Upper lobe of left lung (tissue), 6 donors: ENCODE data around the gene CCDC158. TPM values are rescaled to one million over a fixed set of nuclear protein-coding genes. Genes with fewer than 3 reads are reported as not detected.

ENCODE experiments used
- ATAC-seq, 2 donors: fragments of 200-7000 bp; cut with Tn5 transposase; one replicate each; pipeline ENCODE4 v1.9.1; 2022; ENCODE audit warnings: mild to moderate bottlenecking in 2 of 2, moderate library complexity in 2 of 2; ENCODE audit not compliant: low FRiP score in 2 of 2
- DNase-seq, 2 donors: peaks; one replicate each; pipeline ENCODE4 v3.0.0-alpha.2; 2019 to 2020
- H3K27ac ChIP-seq, 4 donors: fragments of 200-600 bp; sonication (generic); one replicate each; pipeline ENCODE4 v1.5.1; 2016 to 2019
- H3K27me3 ChIP-seq, 4 donors: fragments of 200-600 bp; sonication (generic); one replicate each; pipeline ENCODE4 v1.5.1; 2017 to 2019
- H3K36me3 ChIP-seq, 4 donors: fragments of 200-600 bp; sonication (generic); one replicate each; pipeline ENCODE4 v1.5.1; 2016 to 2019
- H3K4me1 ChIP-seq, 4 donors: fragments of 200-600 bp; sonication (generic); one replicate each; pipeline ENCODE4 v1.5.1; 2018 to 2019
- H3K4me3 ChIP-seq, 4 donors: fragments of 200-600 bp; sonication (generic); one replicate each; pipeline ENCODE4 v1.5.1; 2017 to 2019; ENCODE audit warnings: mild to moderate bottlenecking in 2 of 4, moderate library complexity in 1 of 4
- H3K9me3 ChIP-seq, 4 donors: fragments of 200-600 bp; sonication (generic); one replicate each; pipeline ENCODE4 v1.5.1; 2018 to 2019
- EP300 ChIP-seq, 4 donors: sonication (generic); formaldehyde crosslinking; IDR thresholded peaks; one replicate each; pipeline ENCODE4 v1.5.1; 2017; ENCODE audit warnings: antibody characterized with exemption in 4 of 4, control low read depth in 2 of 4
- POLR2A ChIP-seq, 4 donors: fragments of 450-650 bp; IDR thresholded peaks; one replicate each; pipeline ENCODE4 v1.5.1; 2016 to 2017; ENCODE audit warnings: antibody characterized with exemption in 4 of 4, mild to moderate bottlenecking in 2 of 4
- POLR2AphosphoS5 ChIP-seq, 2 donors: sonication (generic); formaldehyde crosslinking; IDR thresholded peaks; one replicate each; pipeline ENCODE4 v1.5.1; 2017; ENCODE audit warnings: antibody characterized with exemption in 2 of 2
- WGBS, 2 donors: methylation state at CpG; one replicate each; pipeline ENCODE4 v1.1.5; 2017 to 2018; 5-methylcytosine and 5-hydroxymethylcytosine counted together
- total RNA-seq, 6 donors: library from RNA; depleted of rRNA in 4 of 6; stranded (reverse); fragments of >200 nt in 4 of 6; gene quantifications; one replicate each; pipeline versions ENCODE4 v1.1.0 to v1.2.1, GENCODE V29; 2016 to 2021
- TF ChIP-seq, protein P1 (sequence below), 6 experiments: fragments of 450-650 bp in 4 of 6; fragments of 200-600 bp in 2 of 6; sonication (generic) in 2 of 6; IDR thresholded peaks; one replicate each; pipeline ENCODE4 v1.5.1; 2016 to 2019; ENCODE audit warnings: antibody characterized with exemption in 6 of 6
- donor health status: DM: no; HTN: no; CAD: no; lungs with moderate emphysema.
- donor health status: DM: no; HTN: yes; CAD: no; lungs with severe emphysema.

The CCDC158 gene
- total RNA-seq, 6 donors from 2014 or later: 0.11 to 1.0 (median 0.37) TPM; not detected in 1

DNA sequence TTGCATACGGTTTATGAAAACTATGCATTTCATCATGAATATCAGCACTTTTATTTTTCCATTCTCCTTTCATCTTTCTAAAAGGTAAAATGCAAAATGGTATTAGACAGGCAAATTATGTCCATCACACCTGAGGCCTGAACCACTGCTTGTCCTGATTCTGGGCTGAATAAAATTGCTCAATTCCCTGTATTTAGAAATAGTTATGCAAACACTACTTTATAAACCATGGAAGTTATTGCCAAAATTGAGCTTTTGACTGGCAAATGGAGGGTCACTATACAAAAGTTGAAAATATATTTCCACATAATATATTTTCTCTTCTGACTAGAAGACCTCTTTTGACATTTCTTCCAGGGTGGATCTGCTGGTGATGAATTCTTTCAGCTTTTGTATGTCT, 148.4 kb downstream of the CCDC158 start:
- no peaks in the 10 kb centered on the region for H3K27me3 ChIP-seq
- no peak for DNase-seq
- H3K4me1 ChIP-seq: peaks cover 0 to 4% (median 0%) of the 10 kb centered on the region in 4 donors
- H3K9me3 ChIP-seq: no peaks in the 10 kb centered on the region
- TF ChIP-seq POLR2AphosphoS5 (IDR thresholded peaks at IDR 0.05): no peak
- TF ChIP-seq EP300 (IDR thresholded peaks at IDR 0.05): no peak
- no peak for TF ChIP-seq POLR2A (IDR thresholded peaks at IDR 0.05)
- TF ChIP-seq, protein P1, sequence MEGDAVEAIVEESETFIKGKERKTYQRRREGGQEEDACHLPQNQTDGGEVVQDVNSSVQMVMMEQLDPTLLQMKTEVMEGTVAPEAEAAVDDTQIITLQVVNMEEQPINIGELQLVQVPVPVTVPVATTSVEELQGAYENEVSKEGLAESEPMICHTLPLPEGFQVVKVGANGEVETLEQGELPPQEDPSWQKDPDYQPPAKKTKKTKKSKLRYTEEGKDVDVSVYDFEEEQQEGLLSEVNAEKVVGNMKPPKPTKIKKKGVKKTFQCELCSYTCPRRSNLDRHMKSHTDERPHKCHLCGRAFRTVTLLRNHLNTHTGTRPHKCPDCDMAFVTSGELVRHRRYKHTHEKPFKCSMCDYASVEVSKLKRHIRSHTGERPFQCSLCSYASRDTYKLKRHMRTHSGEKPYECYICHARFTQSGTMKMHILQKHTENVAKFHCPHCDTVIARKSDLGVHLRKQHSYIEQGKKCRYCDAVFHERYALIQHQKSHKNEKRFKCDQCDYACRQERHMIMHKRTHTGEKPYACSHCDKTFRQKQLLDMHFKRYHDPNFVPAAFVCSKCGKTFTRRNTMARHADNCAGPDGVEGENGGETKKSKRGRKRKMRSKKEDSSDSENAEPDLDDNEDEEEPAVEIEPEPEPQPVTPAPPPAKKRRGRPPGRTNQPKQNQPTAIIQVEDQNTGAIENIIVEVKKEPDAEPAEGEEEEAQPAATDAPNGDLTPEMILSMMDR (IDR thresholded peaks at IDR 0.05): no peak
- ATAC-seq: no peak
- H3K36me3 ChIP-seq: no peaks in the 10 kb centered on the region
- no peak overlapping the region for H3K4me3 ChIP-seq
- H3K27ac ChIP-seq: no peak overlapping the region
- WGBS, 2 donors: 0 to 50% methylated on average over 1 of the region's 1 CpG

DNA sequence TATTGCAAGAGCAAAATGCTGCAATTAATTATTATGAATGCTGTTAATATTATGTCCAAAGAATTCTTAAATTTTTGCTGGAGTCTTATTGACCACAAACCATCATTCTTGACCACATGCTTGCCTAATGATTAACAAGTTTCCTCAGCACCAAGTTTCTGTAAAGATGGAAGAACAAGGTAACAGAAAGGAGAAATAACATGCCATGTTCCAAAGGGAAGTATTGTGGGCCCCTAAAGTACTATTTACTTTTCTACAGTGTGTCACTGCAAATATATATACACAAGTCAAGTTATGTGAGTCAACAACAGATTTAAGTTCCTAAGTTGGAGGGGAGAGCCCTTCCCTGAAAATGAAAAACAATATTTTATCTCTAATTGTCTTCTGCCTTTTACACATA, 148.9 kb downstream of the CCDC158 start:
- H3K36me3 ChIP-seq: no peaks in the 10 kb centered on the region
- no peaks in the 10 kb centered on the region for H3K9me3 ChIP-seq
- peaks cover 0 to 4% (median 0%) of the 10 kb centered on the region in 4 donors for H3K4me1 ChIP-seq
- no peaks in the 10 kb centered on the region for H3K27me3 ChIP-seq
- ATAC-seq (no peak), DNase-seq (no peak)
- no peak overlapping the region for H3K4me3 ChIP-seq
- no peak for TF ChIP-seq POLR2A (IDR thresholded peaks at IDR 0.05)
- TF ChIP-seq, protein P1 (IDR thresholded peaks at IDR 0.05): no peak
- TF ChIP-seq POLR2AphosphoS5 (IDR thresholded peaks at IDR 0.05): no peak
- TF ChIP-seq EP300 (IDR thresholded peaks at IDR 0.05): no peak
- H3K27ac ChIP-seq: no peak overlapping the region

DNA sequence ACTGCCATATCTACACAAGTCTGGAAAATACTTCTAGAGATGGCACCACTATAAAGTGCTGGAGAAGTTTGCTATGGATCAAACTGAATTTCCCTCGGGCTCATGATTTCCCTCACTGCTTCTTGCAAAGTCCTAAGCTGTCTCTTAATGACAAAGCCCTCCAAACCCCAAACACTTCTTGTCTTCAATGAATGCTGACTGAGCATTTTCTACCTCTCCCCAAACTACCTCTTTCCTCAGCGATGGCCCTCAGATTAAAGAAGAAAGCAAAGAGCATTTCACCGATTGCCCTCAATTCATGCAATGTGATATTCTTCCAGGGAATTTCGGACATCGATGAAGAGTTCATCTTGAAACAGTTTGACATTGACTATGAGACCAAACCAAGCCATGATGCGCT, 149.7 kb downstream of the CCDC158 start:
- no peak overlapping the region for H3K4me3 ChIP-seq
- H3K27ac ChIP-seq: no peak overlapping the region
- 88 to 94% methylated on average over 6 of the region's 6 CpGs for WGBS, 2 donors
- H3K4me1 ChIP-seq: peaks cover 0 to 4% (median 0%) of the 10 kb centered on the region in 4 donors
- no peaks in the 10 kb centered on the region for H3K9me3 ChIP-seq
- H3K27me3 ChIP-seq: no peaks in the 10 kb centered on the region
- no peaks in the 10 kb centered on the region for H3K36me3 ChIP-seq
- ATAC-seq (no peak), DNase-seq (no peak)
- TF ChIP-seq, protein P1 (IDR thresholded peaks at IDR 0.05): no peak
- TF ChIP-seq POLR2AphosphoS5 (IDR thresholded peaks at IDR 0.05) (no peak), EP300 (IDR thresholded peaks at IDR 0.05) (no peak), POLR2A (IDR thresholded peaks at IDR 0.05) (no peak)

DNA sequence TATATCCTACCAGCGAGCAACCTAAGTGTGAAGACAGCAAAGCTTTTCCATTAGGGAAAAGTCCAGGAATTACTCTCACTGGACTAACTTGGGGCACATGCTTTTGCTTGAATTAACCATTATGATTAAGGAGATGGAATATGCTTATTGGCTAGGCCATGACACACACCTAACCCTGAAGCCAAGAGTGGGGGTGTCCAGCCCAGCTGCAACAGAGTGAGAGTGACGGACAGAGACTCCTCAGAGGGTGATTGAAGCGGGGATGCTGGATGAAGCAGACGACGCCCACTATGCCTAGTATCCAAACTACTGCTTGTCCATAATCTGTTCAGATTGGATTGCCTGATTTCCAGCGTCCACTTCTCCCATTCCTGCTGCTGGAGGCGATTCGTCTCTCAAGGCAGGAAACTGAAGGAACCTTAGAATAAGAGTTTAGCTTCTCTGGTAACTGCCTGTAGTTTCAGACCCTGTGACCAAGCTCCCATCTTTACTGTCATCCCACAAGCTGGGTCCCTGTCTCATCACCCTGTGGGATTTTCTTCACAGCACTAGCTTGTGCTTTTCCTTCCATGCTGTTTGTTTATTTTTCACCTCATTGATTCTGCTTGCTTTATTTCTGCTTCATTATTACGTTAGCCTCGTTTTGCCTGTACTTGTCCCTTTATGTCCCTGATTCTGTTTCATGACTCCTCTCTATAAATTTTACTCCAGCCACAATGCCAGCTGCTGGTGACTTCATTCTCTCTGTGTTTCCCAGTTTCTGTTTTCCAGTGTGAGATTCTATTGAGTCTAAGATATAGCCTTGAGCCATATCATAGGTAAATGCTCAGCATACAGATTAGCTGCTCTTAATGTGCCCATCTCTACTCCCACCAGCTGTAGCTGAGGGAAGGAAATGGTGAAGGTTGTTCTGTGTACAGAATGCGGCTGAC, 150.4 kb downstream of the CCDC158 start:
- H3K27me3 ChIP-seq: no peaks in the 10 kb centered on the region
- WGBS, 2 donors: 76 to 86% methylated on average over 11 of the region's 11 CpGs
- H3K27ac ChIP-seq: no peak overlapping the region
- H3K4me1 ChIP-seq: peaks cover 0 to 4% (median 0%) of the 10 kb centered on the region in 4 donors
- DNase-seq (no peak), ATAC-seq (peak in 1 of 2 donors; percentile 59)
- no peaks in the 10 kb centered on the region for H3K36me3 ChIP-seq
- no peaks in the 10 kb centered on the region for H3K9me3 ChIP-seq
- TF ChIP-seq POLR2A (IDR thresholded peaks at IDR 0.05) (no peak), POLR2AphosphoS5 (IDR thresholded peaks at IDR 0.05) (no peak), EP300 (IDR thresholded peaks at IDR 0.05) (no peak)
- TF ChIP-seq, protein P1 (IDR thresholded peaks at IDR 0.05): no peak
- no peak overlapping the region for H3K4me3 ChIP-seq
